GM21528 (cell line): ENCODE data around the gene TCAIM.
"Not testable (repeated sequence)": the region's sequence is repeated elsewhere in the genome, so short reads cannot be mapped to it uniquely, and the experiment has no call there.

Experiments
- ATAC-seq: cut with Tn5 transposase; IDR thresholded peaks from one replicate; pipeline ENCODE4 v1.9.1; 2021; ENCODE audit warnings: mild to moderate bottlenecking, moderate library complexity; ENCODE audit not compliant: unreplicated experiment, low FRiP score

Gene TCAIM

DNA sequence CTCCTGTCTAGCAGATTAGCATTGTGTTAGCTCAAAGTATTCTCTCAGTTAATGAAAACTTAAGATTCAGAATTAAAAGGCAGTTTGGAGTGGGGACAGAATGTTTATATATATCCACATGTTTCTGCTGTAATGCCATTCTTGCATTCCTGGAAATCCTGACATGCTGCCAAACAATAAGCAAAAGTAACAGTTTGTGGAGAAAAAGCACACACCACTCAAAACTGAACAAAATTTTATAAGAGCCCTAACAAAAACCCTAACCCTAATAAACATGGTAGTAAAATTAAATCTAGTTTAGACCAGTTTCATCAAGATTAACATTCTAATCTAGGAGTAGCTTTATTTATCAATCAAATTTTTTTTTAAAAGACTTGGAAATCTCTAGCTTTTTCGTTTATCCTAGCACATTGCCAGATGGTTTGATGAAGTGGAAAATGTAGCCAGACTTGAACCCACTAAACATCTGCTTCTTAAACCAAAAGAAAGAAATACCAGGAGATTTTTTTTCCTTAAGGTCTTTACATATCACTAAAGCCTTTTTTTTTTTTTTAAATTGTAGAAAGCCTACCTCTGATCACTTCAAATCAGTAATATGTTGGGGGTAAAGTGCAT lies 3.7 kb downstream of the TCAIM start:
- no peak for ATAC-seq

DNA sequence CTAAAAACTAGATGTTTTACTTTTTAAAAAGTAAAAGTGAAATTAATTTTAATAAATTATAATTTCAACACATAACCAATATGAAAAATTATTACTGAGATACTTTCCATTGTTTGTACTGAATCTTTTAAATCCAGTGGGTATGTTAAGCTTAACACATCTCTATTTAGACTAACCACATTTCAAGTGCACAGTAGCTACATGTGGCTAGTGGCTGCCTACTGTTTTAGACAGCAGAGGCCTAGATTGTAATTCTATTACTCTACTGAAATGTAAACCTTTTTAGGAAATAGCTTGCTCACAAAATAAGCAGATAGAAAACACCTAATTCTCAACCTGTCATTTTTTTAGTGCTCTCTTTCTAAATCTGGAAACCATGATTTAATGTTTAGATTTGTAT lies 4.9 kb downstream of the TCAIM start:
- no peak for ATAC-seq

DNA sequence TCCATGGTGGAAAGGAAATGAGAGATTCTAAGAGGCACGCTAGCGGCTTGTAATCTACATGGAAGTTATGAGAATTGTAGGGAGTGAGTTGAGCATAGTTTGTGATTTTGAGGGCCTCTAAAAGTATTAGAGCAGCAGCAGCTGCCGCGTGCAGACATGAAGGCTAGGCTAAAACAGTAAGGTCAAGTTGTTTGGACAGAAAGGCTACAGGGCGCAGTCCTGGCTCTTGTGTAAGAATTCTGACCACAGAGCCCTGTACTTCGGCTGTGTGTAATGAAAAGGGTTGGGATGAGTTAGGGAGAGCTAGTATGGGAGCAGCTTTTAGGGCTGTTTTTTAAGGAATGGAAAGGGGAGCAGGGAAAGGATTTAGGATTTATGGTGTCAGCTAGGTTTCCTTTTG lies 8.0 kb downstream of the TCAIM start:
- ATAC-seq = not testable (repeated sequence)

DNA sequence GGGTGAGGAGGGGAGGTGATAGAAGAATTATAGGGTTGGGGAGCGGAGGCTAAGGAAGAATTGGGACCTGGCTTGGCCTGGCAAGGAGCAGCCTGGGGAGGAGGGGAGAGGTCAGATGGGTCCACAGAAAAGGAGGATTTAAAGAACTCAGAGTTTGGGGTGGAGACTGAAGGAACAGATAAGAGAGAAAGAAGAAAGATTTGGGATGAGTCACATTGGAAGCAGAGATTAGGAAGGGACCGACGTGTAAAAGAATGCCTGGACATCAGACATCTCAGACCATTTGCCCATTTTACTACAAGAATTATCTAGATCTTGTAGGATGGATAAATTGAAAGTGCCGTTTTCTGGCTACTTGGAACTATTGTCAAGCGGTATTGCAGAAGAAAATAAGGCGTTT lies 10.4 kb downstream of the TCAIM start:
- no peak for ATAC-seq

DNA sequence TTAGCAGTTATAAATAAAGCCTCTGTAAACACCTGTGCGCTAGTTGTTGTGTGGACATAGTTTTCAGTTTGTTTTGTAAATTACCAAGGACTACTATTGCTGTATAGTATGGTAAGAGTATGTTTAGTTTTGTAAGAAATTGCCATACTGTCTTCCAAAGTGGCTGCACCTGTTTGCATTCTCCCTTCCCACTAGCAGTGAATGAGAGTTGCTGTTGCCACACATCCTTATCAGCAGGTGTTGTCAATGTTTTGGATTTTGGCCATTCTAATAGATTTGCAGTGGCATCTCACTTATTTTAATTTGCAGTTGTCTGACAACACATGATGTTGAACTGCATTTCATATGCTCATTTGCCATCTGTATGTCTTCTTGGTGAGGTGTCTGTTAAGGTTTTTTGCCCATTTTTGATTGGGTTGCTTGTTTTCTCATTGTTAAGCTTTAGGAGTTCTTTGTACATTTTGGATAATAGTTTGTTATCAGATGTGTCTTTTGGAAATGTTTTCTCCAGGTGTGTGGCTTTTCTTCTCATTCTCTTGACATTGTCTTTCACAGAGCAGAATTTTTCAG lies 14.9 kb downstream of the TCAIM start:
- no peak for ATAC-seq

DNA sequence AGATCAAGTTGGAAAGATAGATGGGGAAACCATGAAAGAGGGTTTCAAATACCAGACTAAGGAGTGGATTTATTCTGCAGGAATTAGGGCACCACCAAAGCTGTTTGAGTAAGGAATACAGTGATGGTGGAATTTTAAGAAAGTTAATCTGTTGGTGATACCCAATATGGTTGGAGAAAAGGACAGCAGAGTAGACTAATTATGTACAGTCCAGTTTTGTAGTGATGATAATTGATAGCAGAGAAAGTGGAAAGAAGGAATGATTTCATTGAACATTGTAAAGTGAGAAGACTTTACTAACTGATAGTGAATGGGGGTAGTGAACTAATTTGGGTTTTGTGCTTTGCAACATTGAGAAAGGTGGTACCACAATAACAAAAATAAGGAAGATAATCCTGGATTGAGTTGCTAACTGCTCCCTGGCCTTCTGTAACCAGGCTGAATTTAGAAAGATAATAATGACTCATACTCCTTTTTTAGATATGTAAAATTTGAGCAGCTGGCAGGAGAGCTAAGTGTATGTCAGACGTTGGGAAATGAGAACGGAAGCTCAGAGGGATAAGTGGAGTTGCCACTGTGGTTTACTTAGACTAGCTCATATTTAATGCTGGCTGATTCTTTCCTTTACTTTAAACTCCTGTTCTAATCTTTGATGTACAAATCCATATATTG lies 16.9 kb downstream of the TCAIM start:
- ATAC-seq = no peak

DNA sequence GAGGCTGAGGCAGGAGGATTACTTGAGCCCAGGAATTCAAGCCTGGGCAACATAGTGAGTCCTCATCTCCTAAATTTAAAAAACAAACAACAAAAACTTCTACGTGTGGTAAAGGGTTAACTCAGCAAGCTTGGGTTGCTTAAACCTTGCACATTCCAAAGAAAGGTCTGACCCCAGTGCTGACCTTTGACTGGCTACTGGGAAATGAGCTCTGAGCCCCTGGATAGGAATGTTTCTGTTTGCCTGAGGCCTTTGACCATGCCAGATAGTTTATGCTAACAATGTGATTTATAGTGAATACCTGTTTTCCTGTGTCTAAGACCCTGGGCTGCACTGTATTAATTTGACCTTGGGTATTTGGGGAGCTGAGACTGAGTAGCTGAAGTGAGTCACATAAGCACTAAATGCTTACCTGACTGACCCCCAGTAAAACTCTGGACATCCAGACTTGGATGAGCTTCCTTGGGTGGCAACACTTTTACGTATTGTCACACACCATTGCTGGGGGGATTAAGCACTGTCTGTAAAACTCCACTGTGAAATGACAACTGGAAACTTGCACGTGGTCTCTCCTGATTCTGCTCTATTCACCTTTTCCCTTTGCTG lies 20.7 kb downstream of the TCAIM start:
- no peak for ATAC-seq

DNA sequence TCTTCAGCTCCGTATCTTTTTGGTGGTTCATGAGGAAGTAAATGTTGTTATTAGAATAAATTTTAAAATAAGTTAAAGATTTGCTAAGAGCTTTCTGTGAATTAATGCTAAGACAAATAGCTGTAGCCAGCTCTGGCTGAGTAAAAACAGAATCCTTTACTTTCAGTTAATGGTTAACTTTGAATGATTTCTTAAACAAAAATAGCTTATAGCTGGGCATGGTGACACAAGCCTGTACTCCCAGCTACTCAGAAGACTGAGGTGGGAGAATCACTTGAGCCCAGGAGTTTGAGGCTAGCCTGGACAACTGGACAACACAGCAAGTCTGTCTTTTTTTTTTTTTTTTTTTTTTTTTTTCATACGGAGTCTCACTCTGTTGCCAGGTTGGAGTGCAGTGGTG lies 25.0 kb downstream of the TCAIM start:
- ATAC-seq = no peak

DNA sequence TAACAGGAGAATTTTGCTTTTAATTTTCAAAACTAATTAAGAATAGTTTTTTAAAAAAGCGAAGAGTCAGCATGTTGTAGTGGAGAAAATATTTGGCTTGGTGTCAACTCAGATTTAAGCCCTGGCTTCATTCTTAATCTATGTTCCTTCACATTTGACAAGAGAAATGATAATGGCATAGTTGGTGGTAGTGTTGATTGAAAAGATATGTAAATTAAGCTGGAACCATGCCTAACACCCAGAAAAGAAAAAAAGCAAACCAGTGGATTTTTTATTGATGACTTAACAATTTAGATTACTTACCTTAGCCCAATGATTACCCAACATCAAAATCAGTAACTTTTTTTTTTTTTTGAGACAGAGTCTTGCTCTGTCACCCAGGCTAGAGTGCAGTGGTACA lies 27.4 kb downstream of the TCAIM start:
- no peak for ATAC-seq

DNA sequence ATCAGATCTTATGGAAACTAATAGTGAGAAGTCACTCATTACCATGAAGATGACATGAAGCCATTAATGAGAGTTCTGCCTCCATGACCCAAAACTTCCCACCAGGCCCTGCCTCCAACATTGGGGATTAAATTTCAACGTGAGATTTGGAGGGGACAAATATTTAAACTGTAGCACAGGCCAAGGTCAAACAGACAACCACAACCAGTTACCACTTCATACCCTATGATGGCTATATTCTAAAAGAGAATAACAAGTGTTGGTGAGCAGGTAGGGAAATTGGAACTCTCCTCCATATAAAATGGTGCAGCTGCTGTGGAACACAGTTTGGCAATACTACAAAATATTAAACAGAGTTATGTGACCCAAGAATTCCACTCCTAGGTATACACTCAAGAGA lies 36.9 kb downstream of the TCAIM start:
- no peak for ATAC-seq

DNA sequence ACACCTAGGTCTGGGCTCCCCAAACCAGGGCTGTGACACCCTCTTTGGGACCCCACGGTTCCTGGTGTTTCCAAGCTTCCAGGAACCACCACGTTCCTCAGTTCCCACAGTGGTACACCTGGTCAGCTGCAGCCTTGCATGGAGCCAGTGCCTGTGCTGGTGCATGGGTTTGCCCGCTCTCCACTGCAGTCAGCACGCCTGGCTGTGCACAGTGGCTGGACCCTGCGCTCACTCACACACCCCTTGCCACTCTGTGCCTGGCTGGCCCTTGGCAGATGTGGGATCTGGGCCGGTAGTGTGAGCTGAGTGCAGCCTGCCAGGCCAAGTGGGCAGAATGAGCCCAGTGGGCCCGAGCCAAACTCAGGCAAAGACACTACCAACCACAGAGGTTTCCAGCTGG lies 48.8 kb downstream of the TCAIM start:
- ATAC-seq = no peak

DNA sequence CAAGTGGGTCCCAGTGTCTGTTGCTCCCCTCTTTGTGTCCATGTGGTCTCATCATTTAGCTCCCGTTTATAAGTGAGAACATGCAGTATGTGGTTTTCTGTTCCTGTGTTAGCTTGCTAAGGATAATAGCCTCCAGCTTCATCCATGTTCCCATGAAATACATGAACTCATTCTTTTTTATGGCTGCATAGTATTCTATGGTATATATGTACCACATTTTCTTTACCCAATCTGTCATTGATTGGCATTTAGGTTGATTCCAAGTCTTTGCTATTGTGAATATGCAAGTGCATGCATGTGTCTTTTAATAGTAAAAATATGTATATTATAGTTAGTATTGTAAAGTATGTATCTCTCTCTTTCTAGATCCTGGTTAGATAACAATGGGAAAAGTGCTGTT lies 53.9 kb downstream of the TCAIM start:
- ATAC-seq = no peak

DNA sequence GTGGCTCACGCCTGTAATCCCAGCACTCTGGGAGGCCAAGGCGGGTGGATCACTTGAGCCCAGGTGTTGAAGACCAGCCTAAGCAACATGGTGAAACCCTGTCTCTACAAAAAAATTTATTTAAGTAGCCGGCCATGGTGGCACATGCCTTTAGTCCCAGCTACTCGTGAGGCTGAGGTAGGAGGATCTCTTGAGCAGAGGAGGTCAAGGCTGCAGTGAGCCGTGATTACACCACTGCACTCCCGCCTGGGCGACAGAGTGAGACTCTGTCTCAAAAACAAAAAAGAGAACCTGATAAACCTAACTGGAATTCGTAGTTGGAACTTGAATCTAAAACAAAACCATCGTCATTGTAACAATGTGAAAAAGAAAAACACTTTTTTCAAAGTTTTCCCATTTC lies 57.1 kb downstream of the TCAIM start:
- ATAC-seq = no peak

DNA sequence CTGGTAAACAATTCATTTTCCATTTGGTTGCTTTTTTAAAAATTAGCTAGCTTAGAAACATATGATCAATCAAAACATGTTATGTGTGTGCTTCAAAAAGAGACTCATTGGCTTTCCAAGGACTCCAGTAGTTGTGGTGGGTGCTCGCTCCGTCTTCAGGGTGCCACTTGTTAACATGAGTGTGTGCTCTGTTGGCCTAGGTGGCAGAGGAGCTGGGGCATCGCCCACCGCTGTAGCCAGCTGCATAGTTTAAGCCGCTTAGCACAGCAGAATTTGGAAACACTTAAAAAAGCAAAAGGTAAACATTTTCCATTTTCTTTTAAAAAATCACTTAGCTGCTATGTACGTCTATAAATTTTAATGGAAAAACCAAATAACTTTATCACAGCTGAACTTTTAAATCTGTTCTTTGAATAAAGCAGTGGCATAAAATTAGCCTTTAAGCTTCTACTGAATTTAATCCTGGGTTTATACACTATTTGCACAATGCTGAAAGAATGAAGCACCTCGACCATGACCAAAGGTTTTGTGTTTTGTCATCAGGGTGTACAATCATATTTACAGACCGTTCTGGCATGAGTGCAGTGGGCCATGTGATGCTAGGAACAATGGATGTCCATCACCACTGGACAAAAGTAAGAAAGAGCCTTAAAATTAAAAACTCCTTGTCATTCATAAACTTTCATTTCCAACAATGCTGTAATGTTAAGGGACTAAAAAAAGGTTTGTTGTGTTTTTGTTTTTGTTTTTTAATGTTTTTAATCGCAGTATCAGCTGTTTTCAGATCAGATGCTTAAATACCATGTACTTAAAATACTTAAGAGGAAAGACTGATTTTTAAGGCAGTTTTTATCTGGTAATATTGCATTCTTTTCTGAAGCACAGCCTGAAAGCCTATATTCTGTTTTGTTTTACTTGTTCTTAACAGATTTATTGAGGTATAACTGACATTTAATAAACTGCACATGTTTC lies 57.9 kb downstream of the TCAIM start:
- ATAC-seq = no peak

DNA sequence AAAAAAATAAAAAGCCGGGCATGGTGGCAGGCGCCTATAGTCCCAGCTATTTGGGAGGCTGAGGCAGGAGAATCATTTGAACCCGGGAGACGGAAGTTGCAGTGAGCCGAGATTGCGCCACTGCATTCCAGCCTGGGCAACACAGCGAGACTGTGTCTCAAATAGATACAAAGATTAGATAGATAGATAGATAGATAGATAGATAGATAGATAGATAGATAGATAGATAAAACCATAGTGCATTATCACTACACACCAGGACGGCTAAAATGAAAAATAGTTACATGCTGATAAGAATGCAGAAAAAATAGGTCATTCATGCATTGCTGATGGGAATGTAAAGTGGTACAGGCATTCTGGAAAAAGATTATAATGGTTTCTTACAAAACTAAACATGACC lies 59.7 kb downstream of the TCAIM start:
- ATAC-seq = not testable (repeated sequence)

DNA sequence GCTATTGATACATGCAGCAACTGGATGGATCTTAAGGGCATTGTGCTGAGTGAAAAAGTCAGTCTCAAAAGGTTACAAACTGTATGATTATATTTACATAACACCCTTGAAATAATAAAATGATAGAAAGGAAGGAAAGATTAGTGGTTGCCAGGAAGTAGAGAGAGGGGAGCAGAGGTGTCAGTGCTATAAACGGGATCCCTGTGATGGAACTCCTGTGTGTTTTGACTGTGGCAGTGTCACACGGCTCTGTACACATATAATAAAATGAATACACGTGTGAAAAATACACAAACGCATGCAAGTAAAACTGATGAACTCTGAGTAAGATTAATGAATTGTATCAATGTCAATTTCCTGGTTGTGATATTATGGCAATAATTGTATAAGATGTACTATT lies 60.3 kb downstream of the TCAIM start:
- ATAC-seq = no peak

DNA sequence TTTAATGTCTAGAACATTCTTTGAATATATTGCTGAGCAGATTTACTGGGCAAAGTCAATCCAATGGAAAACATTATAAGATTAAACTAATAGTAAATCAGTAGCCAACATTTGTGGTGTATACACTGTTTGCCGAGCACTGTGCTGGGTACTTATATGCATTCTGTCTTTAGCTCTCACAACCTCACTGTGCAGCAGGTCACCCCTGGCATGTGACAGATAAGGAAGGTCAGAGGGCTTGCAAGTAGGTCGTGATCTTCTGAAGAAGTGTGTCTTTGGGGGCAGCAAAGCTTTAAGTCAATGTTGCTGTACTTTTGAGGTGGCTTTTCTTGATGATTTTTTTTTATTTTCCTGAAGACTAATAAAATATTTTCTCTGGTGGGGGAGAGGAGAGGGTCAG lies 62.2 kb downstream of the TCAIM start:
- no peak for ATAC-seq

DNA sequence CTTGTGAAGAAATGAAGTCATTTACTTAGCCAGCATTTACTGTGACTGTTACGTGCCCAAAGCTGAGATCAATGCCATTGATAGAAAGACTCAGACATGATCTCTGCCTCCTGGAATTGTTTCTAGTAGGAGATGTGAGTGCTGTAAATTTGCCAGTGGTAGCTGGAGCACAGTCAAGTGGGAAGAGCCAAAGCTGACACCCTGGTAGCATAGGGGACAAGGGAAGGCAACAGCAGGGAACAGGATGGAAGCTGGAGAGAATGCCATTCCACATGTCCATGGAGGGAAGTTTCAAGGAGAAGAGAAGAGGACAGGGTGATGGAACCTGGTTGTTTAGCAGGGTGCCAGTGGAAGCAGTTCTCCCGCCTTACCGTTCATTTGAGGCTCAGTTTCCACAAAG lies 64.0 kb downstream of the TCAIM start:
- no peak for ATAC-seq

DNA sequence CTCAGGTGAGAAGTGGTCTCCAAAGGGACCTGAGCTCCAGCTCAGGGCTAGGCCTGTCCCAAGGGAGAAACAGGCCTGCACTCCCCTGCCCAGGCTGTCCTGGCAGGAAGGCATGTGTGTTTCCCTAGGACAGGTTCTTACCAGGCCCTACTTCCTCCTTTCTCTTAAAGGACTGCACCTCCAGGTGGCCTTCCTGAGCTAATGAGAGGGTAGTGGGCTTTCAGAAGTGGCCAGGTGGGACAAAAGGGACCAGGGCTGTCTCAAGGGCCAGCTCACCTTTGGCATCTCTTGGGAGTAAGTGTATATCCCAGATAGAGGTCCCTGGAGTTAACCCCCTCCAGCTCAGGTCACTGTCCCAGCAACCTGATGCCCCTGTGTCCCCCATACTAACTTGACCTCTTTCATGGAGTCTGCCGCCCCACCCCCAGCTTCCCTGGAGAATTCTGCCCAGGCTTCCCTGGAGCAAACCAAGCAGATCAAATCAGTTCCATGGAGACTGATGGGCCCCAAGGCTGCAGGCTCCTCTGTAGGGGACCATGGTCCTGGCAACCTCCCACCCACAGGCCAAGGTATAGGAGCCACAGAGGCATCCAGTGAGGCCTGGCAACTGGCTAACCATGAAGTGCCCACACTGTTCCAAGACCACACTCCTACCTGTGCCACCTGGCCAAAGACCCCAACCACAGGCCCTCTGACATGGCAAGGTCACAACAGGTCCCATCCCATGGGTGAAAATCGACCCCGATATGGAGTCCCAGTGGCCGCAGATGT lies 71.3 kb downstream of the TCAIM start:
- no peak for ATAC-seq

DNA sequence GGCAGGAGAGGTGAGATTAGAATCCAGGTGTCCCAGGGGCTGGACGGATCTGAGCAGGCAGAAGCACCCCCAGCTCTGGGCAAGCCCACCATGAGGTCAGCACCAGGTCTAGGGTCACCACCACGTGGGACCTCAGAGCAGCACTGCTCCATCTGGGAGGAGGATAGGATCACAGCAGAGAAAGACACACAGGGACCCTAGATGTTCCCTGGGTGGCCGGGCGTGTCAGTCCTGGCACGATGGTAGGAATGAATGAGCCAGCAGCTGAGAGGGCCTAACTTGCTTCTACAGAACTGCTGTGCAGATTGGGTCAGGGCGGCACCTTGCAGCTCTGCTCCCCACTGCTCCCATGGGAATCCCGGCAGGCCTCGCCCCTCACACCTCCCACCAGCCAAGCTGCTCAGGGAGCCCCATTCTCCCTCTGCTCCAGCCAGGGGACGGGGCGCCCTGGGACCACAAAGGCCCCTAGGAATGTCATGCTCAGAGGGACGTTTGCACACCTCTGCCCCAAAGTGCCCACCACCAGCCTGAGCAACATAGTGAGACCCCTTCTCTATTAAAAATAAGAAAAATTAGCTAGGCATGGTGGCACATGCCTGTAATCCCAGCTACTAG lies 72.6 kb downstream of the TCAIM start:
- ATAC-seq = no peak
